Adrenal gland (tissue), 12 donors: ENCODE measurements around the gene ABO. TPM values are rescaled to one million over a fixed set of nuclear protein-coding genes. Genes with fewer than 3 reads are reported as not detected.
"Not testable (repeated sequence)": the region's sequence is repeated elsewhere in the genome, so short reads cannot be mapped to it uniquely, and the experiment has no call there.

Experiments
- DNase-seq, 7 donors: peaks; one replicate each; pipeline ENCODE4 v3.0.0-alpha.2; 2019 to 2020
- H3K27ac ChIP-seq, 5 donors: fragments of 200-600 bp; sonication (generic) in 4 of 5; 1 replicate in 3 of 5; 2 replicates in 2 of 5; pipeline versions ENCODE4 v1.5.1 to v1.8.0; 2016 to 2020; ENCODE audit warnings: mild to moderate bottlenecking in 1 of 5
- H3K27me3 ChIP-seq: fragments of 200-600 bp; 2 replicates; pipeline ENCODE4 v1.8.0; 2021
- H3K36me3 ChIP-seq, 2 donors: fragments of 200-600 bp; replicated peaks in 1 of 2; 1 replicate in 1 of 2; 2 replicates in 1 of 2; pipeline versions ENCODE4 v1.5.1 to v1.8.0; 2018 to 2022
- H3K4me1 ChIP-seq, 2 donors: fragments of 200-600 bp; replicated peaks in 1 of 2; 1 replicate in 1 of 2; 2 replicates in 1 of 2; pipeline versions ENCODE4 v1.5.1 to v1.8.0; 2018 to 2021
- H3K4me3 ChIP-seq, 4 donors: fragments of 200-600 bp; sonication (generic) in 3 of 4; one replicate each; pipeline ENCODE4 v1.5.1; 2016 to 2018
- H3K9me3 ChIP-seq, 3 donors: fragments of 200-600 bp; sonication (generic) in 1 of 3; replicated peaks in 1 of 3; 1 replicate in 2 of 3; 2 replicates in 1 of 3; pipeline versions ENCODE4 v1.5.1 to v1.8.0; 2016 to 2021
- POLR2A ChIP-seq, 2 donors: fragments of 450-650 bp; IDR thresholded peaks; one replicate each; pipeline ENCODE4 v1.6.1; 2017; ENCODE audit warnings: antibody characterized with exemption in 2 of 2, mild to moderate bottlenecking in 2 of 2, moderate library complexity in 1 of 2
- WGBS, 4 donors: extraction: QIAGEN DNeasy Blood & Tissue Kit in 2 of 4; methylation state at CpG; one replicate each; pipeline versions ENCODE4 v1.1.5 to v1.1.7; 2013 to 2017; 5-methylcytosine and 5-hydroxymethylcytosine counted together
- intact Hi-C, 2 donors: fragments of 100-400 bp; cut with DNase I; formaldehyde crosslinking; loops; one replicate each; pipeline versions ENCODE4 v1.14.1 to v1.15.0; 2022 to 2023
- polyA plus RNA-seq, 3 donors: library from polyadenylated mRNA; stranded (reverse); fragments of 200-250 nt in 2 of 3; fragments of 350-450 nt in 1 of 3; fragmentation: Illumina TruSeq in 1 of 3; extraction: RNeasy Lipid Tissue Mini Kit (QIAGEN cat#74804) in 1 of 3; gene quantifications; one replicate each; pipeline ENCODE4 v1.2.3, GENCODE V29; 2013 to 2014
- total RNA-seq, 9 donors: library from RNA; depleted of rRNA in 4 of 9; stranded (reverse); fragments of >200 nt in 4 of 9; fragments of 120-200 nt in 1 of 9; fragmentation: NEBNext Ultra II Directional in 1 of 9; extraction: Animal tissue kit (Norgen Biotek cat#: 25700) in 1 of 9; gene quantifications; one replicate each; pipeline versions ENCODE4 v1.1.0 to v1.2.4, GENCODE V29; 2013 to 2023
- TF ChIP-seq, protein P1 (sequence below), 6 experiments: fragments of 450-650 bp in 4 of 6; fragments of 200-600 bp in 2 of 6; sonication (generic) in 1 of 6; IDR thresholded peaks; 1 replicate in 5 of 6; 2 replicates in 1 of 6; pipeline versions ENCODE4 v1.5.1 to v1.8.0; 2016 to 2021; ENCODE audit warnings: antibody characterized with exemption in 6 of 6, mild to moderate bottlenecking in 2 of 6, moderate library complexity in 1 of 6
- donor health status: healthy with polysubstance abuse.
- donor health status: Bipolar disorder and iron deficiency.
- donor health status: DM: yes; HTN: yes; CAD: no.
- donor health status: DM: no; HTN: no; CAD: no.
- donor health status: DM: no; HTN: no; CAD: no.
- donor health status: DM: yes; HTN: yes; CAD: no.

Gene ABO
- total and polyA plus RNA-seq, 12 donors = 2.9 to 43.1 (median 18.6) TPM

DNA sequence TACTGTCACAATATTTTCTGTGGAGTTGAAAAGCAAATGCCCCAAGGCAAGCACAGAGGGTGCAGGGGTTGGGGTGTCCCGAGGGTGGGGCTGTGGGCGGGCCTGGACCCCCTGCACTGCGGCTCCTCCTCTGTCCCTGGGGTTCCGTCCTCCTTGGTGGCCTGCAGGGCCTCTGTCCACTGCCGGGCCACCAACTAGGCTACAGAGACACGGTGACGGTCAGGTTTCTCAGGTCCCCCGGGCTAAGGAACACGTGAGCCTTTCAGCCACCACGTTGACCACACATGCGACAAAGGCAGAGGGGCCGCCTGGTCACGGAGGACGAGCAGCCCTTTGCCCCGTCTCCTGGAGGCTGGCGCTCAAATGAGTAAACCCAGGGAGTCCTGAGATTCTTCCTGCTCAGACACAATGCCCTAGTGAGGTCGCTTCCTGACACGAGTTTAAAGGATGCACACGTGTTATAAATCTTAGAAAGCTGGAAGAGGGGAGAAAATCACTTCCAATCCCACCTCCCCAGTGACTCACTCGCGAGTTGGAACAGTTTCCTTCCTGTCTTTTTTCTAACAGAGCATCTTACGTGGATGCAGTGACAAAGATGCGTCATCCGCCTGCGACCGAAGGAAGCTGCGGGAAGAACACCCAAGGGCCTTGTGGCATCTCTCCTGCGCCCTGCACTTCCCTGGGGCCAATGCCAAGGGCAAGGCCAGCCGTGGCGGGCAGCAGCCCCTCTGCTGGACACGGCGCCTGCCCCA, 41.1 kb downstream of the ABO start:
- no peaks in the 10 kb centered on the region for H3K9me3 ChIP-seq
- no peaks in the 10 kb centered on the region for H3K36me3 ChIP-seq
- WGBS, 4 donors = 73 to 80% (median 76%) methylated on average over 27 to 32 of the region's 32 CpGs
- peak overlapping the region in 2 of 5 donors; percentile 44 to 52 for H3K27ac ChIP-seq
- intact Hi-C loops = no loop called here
- no peak for DNase-seq
- no peaks in the 10 kb centered on the region for H3K4me1 ChIP-seq
- no peak for TF ChIP-seq POLR2A (IDR thresholded peaks at IDR 0.05)
- TF ChIP-seq, protein P1, sequence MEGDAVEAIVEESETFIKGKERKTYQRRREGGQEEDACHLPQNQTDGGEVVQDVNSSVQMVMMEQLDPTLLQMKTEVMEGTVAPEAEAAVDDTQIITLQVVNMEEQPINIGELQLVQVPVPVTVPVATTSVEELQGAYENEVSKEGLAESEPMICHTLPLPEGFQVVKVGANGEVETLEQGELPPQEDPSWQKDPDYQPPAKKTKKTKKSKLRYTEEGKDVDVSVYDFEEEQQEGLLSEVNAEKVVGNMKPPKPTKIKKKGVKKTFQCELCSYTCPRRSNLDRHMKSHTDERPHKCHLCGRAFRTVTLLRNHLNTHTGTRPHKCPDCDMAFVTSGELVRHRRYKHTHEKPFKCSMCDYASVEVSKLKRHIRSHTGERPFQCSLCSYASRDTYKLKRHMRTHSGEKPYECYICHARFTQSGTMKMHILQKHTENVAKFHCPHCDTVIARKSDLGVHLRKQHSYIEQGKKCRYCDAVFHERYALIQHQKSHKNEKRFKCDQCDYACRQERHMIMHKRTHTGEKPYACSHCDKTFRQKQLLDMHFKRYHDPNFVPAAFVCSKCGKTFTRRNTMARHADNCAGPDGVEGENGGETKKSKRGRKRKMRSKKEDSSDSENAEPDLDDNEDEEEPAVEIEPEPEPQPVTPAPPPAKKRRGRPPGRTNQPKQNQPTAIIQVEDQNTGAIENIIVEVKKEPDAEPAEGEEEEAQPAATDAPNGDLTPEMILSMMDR (IDR thresholded peaks at IDR 0.05) = no peak
- H3K4me3 ChIP-seq = no peak overlapping the region
- no peaks in the 10 kb centered on the region for H3K27me3 ChIP-seq

DNA sequence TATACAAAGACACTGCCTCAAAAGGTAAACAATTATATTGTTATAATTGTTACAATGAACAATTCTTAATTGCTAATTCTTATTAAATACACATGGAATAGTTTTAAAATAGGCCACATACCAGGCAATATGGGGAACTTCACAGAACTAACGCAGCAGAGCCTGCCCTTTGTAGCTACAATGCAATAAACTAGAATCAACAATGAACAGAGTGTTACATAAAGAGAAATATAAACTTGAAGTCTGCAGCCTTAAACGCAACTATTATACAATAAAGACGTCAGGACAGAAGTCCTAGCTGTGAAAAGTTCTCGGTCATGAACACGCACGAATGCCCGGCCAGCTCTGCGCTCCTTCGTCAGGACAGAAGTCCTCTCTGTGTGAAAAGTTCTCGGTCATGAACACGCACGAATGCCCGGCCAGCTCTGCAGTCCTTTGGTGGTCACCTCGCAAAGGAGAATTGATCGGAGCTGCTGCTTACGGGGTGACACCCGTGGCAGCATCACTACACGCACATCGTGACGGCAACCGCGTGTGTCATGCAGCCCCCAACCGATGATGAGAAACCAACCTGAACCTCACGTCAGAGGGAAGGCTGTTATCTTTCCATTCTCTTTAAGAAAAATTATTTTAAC, 43.0 kb downstream of the ABO start:
- H3K27ac ChIP-seq, H3K36me3 ChIP-seq, DNase-seq, H3K4me1 ChIP-seq, H3K9me3 ChIP-seq, H3K4me3 ChIP-seq, intact Hi-C loops, H3K27me3 ChIP-seq: not testable (repeated sequence)
- WGBS, 4 donors = 81 to 84% (median 83%) methylated on average over 24 of the region's 24 CpGs

DNA sequence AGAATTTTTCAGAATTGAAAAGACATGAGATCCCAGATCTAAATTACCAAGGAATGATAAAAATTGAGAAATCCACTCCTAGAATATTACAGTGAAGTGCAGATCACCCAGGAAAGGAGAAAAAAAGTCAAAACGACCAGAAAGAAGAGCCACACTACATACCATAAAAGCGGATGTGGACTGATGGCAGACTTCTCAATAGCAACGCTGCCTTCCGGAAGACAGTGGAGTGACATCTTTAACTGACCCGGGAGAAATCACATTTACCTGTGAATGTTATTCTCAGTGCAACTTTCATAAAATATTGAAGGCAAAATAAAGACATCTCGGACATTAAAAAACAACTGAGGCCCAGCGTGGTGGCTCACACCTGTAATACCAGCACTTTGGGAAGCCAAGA, 44.5 kb downstream of the ABO start:
- H3K4me1 ChIP-seq, H3K27me3 ChIP-seq, DNase-seq, H3K36me3 ChIP-seq, H3K9me3 ChIP-seq, H3K4me3 ChIP-seq, H3K27ac ChIP-seq, intact Hi-C loops: not testable (repeated sequence)
- WGBS, 4 donors = 82 to 88% (median 85%) methylated on average over 7 of the region's 7 CpGs

DNA sequence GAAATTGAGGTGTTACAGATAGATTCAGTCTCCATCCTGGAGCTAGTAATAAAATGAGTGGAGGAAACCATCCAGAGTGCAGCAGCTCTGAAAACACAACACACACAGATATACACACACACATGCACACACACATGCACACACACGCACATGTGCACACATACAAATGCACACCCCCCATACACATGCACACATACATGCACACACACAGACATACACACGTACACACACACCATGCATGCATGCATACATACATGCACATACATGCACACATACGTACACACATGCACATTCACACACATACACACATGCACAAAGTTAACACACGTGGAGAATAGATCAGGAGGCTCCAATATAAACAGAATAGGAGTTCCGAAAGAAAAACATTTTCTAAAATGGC, 44.9 kb downstream of the ABO start:
- no peak for DNase-seq
- Histone ChIP-seq H3K36me3 (no peaks in the 10 kb centered on the region), H3K27ac (no peak overlapping the region), H3K27me3 (no peaks in the 10 kb centered on the region), H3K9me3 (no peaks in the 10 kb centered on the region), H3K4me1 (no peaks in the 10 kb centered on the region), H3K4me3 (no peak overlapping the region)
- intact Hi-C loops = no loop called here
- TF ChIP-seq, protein P1 (IDR thresholded peaks at IDR 0.05) = no peak
- TF ChIP-seq POLR2A (IDR thresholded peaks at IDR 0.05) = no peak
- 79 to 87% (median 82%) methylated on average over 5 of the region's 5 CpGs for WGBS, 4 donors

DNA sequence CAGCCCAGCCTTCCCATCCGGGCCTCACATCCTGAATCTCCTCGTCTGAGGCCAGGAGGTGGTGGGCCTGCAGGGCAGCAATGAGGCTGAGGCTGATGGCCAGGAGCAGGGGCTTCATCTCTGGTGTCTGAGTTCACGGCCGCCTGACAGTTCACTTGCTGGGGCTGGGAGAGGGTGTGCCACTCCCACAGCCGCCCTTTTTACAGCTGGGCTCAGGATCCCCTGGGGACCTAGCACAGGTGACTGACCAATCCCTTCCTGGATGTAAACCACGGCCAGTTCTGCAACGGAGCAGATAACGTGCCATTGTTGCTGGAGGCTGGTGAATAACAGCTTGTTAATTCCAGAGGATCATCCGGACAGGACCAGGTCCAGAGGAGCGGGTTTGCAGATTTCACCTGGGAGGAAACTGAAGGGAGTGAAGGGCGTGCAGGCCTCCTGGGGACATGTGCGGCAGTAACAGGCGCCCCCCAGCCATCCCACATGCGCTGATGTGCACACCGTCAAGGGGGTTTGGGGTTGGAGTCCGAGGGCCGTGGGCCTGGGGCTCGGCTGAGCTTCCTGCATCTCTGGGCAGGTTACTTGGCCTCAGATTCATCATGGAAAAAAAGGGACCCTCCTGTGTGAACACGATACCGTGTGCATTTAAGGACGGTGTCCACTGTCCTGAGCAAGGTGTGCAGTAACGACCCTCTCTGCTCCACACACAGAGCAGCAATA, 46.4 kb downstream of the ABO start:
- H3K36me3 ChIP-seq, H3K4me1 ChIP-seq, H3K4me3 ChIP-seq, H3K27me3 ChIP-seq, H3K27ac ChIP-seq, H3K9me3 ChIP-seq, DNase-seq, intact Hi-C loops: not testable (repeated sequence)
- WGBS, 4 donors = 80 to 91% (median 88%) methylated on average over 12 to 22 of the region's 22 CpGs

DNA sequence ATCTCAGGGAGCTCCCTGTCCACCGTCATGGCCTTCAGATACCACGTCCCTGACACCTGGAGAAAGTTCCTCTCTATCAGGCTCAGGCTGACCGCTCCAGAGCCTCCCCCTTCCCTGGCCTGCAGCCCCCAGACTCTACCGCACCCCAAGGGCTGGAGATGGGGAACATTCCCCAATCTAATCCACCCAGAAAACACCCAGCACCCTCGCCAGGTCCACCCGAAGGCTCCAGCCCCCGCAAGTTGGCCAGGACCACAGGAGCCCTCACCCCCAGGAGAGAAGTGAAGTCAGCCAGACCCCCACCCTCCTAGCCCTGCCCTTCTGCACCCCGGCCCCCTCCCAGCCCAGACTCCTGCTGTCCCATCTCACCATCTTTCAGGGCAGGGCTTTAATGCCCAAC, 47.0 kb downstream of the ABO start:
- DNase-seq, H3K27me3 ChIP-seq, H3K4me3 ChIP-seq, intact Hi-C loops, H3K9me3 ChIP-seq, H3K27ac ChIP-seq, H3K4me1 ChIP-seq, H3K36me3 ChIP-seq: not testable (repeated sequence)
- WGBS, 4 donors = 82 to 89% (median 83%) methylated on average over 5 to 8 of the region's 8 CpGs
